WTC11 (cell line): ENCODE measurements around the gene ARHGEF19. TPM values are rescaled to one million over a fixed set of nuclear protein-coding genes. Genes with fewer than 3 reads are reported as not detected.

Experiments
- ATAC-seq: fragments of 200-7000 bp; cut with Tn5 transposase; 2 replicates; pipeline ENCODE4 v1.10.0; 2021; ENCODE audit warnings: mild to moderate bottlenecking, moderate library complexity
- CTCF ChIA-PET: fragments of 300-600 bp; sonication (Branson Sonifier 250); formaldehyde crosslinking; loops from one replicate; lab custom pipeline; 2021; ENCODE audit warnings: antibody characterized with exemption; lab: Charles Lee
- POLR2A ChIA-PET: fragments of 350-600 bp; sonication (Branson Sonifier 250); formaldehyde crosslinking; loops from one replicate; lab custom pipeline; 2021; ENCODE audit warnings: antibody characterized with exemption; lab: Charles Lee
- DNase-seq: peaks from one replicate; pipeline ENCODE4 v3.0.0; 2021; ENCODE audit warnings: low spot score
- H3K27ac Mint-ChIP-seq: 2 replicates; pipeline ENCODE4 v1.8.0; 2021; ENCODE audit warnings: mixed read lengths
- H3K27me3 Mint-ChIP-seq: 2 replicates; pipeline ENCODE4 v1.8.0; 2021; ENCODE audit warnings: low read depth, mild to moderate bottlenecking, moderate library complexity, mixed read lengths
- H3K36me3 Mint-ChIP-seq: 2 replicates; pipeline ENCODE4 v1.8.0; 2021; ENCODE audit warnings: mixed read lengths
- H3K4me1 Mint-ChIP-seq: 2 replicates; pipeline ENCODE4 v1.8.0; 2022; ENCODE audit warnings: mixed read lengths
- H3K4me3 Mint-ChIP-seq: 2 replicates; pipeline ENCODE4 v1.8.0; 2021; ENCODE audit warnings: mild to moderate bottlenecking, moderate library complexity, mixed read lengths
- H3K9me3 Mint-ChIP-seq: 2 replicates; pipeline ENCODE4 v1.8.0; 2021; ENCODE audit warnings: mixed read lengths
- CREM ChIP-seq: sonication (generic); formaldehyde crosslinking; IDR thresholded peaks from 2 replicates; pipeline ENCODE4 v1.8.1; 2022; ENCODE audit warnings: mild to moderate bottlenecking, missing genetic modification reagents, moderate library complexity
- ETV6 ChIP-seq: sonication (generic); formaldehyde crosslinking; IDR thresholded peaks from 2 replicates; pipeline ENCODE4 v1.8.1; 2022; ENCODE audit warnings: mild to moderate bottlenecking, missing genetic modification reagents
- FOXJ3 ChIP-seq: sonication (generic); formaldehyde crosslinking; IDR thresholded peaks from 2 replicates; pipeline ENCODE4 v1.9.0; 2021; ENCODE audit warnings: missing genetic modification reagents, mild to moderate bottlenecking, borderline replicate concordance
- HMGXB4 ChIP-seq: sonication (generic); formaldehyde crosslinking; IDR thresholded peaks from 2 replicates; pipeline ENCODE4 v1.8.1; 2023; ENCODE audit warnings: mild to moderate bottlenecking, moderate library complexity, missing genetic modification reagents
- KAT7 ChIP-seq: sonication (generic); formaldehyde crosslinking; IDR thresholded peaks from 2 replicates; pipeline ENCODE4 v1.8.1; 2023; ENCODE audit warnings: missing genetic modification reagents, mild to moderate bottlenecking, borderline replicate concordance
- MYBL2 ChIP-seq: sonication (generic); formaldehyde crosslinking; IDR thresholded peaks from 2 replicates; pipeline ENCODE4 v1.8.1; 2023; ENCODE audit warnings: mild to moderate bottlenecking, moderate library complexity, missing genetic modification reagents
- PREB ChIP-seq: sonication (generic); formaldehyde crosslinking; IDR thresholded peaks from 2 replicates; pipeline ENCODE4 v1.8.1; 2022; ENCODE audit warnings: mild to moderate bottlenecking, missing genetic modification reagents, moderate library complexity, borderline replicate concordance
- SOX15 ChIP-seq: fragments of 250-450 bp; sonication (Bioruptor Pico); IDR thresholded peaks from 2 replicates; pipeline ENCODE4 v1.9.0; 2021; ENCODE audit warnings: mild to moderate bottlenecking
- STAT6 ChIP-seq: sonication (generic); formaldehyde crosslinking; conservative IDR thresholded peaks from 2 replicates; pipeline ENCODE4 v1.8.1; 2023; ENCODE audit warnings: mild to moderate bottlenecking, low read depth, missing genetic modification reagents, moderate library complexity
- USF2 ChIP-seq: sonication (generic); formaldehyde crosslinking; IDR thresholded peaks from 2 replicates; pipeline ENCODE4 v1.8.1; 2023; ENCODE audit warnings: mild to moderate bottlenecking, missing genetic modification reagents, moderate library complexity
- ZNF219 ChIP-seq: sonication (generic); formaldehyde crosslinking; IDR thresholded peaks from 2 replicates; pipeline ENCODE4 v1.8.0; 2023; ENCODE audit warnings: missing genetic modification reagents, mild to moderate bottlenecking, borderline replicate concordance
- total RNA-seq: library from RNA; stranded (reverse); gene quantifications from 3 replicates; pipeline ENCODE4 v1.2.3, GENCODE V29; 2021

Gene ARHGEF19
- total RNA-seq, 1 experiment from 2014 or later, result 53.1 TPM

GRCh38 chr1:16241221-16241708 is 28.8 kb upstream of the ARHGEF19 start:
- no peak overlapping the region for H3K4me3 Mint-ChIP-seq
- no peak for DNase-seq
- peaks cover 15% of the 10 kb centered on the region for H3K4me1 Mint-ChIP-seq
- CTCF ChIA-PET, result interaction anchor here (0.5 to 0.8 kb wide), 2 partner anchors 159 to 215 kb away, joined by 3 to 4 read pairs; no protein-coding TSS in a partner anchor
- no peaks in the 10 kb centered on the region for H3K27me3 Mint-ChIP-seq
- TF ChIP-seq SOX15 (CRISPR knock-in tag) (no peak), FOXJ3 (CRISPR knock-in tag) (no peak), ETV6 (CRISPR knock-in tag) (no peak), ZNF219 (CRISPR knock-in tag) (no peak)
- peak overlapping the region; percentile 80 for H3K27ac Mint-ChIP-seq
- POLR2A ChIA-PET, result interaction anchor here (0.7 to 0.9 kb wide), 2 partner anchors 13 to 190 kb away, joined by 3 to 7 read pairs; no protein-coding TSS in a partner anchor
- H3K9me3 Mint-ChIP-seq, result no peaks in the 10 kb centered on the region
- no peaks in the 10 kb centered on the region for H3K36me3 Mint-ChIP-seq
- no peak for ATAC-seq

DNA sequence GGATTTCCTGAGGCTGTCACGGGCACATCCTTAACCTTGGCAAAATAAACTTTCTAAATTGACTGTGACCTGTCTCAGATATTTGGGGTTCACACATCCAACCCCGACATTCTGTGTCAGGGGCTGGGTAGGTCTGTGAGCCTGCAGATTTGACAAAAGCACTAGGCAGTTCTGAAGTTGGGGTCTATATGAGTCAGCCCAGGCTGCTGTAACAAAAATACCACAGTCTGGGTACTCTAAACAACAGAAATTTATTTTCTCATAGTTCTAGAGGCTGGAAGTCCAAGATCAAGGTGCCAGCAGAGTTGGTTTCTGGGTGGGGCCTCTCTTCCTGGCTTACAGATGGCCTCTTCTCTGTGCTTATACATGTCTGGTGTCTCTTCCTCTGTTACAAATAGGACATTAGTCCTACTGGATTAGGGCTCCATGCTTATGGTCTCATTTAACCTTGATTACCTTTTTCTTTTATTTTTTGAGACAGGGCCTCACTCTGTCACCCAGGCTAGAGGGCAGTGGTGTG is 27.6 kb upstream of the ARHGEF19 start:
- no peak overlapping the region for H3K4me3 Mint-ChIP-seq
- peak overlapping the region; percentile 15; the same call in 1 of the 2 replicates for H3K27ac Mint-ChIP-seq
- TF ChIP-seq MYBL2 (no peak), USF2 (CRISPR knock-in tag) (no peak), STAT6 (CRISPR knock-in tag) (no peak), PREB (CRISPR knock-in tag) (no peak)
- H3K9me3 Mint-ChIP-seq, result no peaks in the 10 kb centered on the region
- ChIA-PET POLR2A (interaction anchor here (0.6 kb wide), 1 partner anchor 676 kb away, joined by 6 read pairs; no protein-coding TSS in a partner anchor), CTCF (interaction anchor here (1.3 kb wide), 1 partner anchor 158 kb away, joined by 3 read pairs; no protein-coding TSS in a partner anchor)
- H3K4me1 Mint-ChIP-seq, result peaks cover 19% of the 10 kb centered on the region
- no peaks in the 10 kb centered on the region; the same call in 1 of the 2 replicates for H3K27me3 Mint-ChIP-seq
- no peak for ATAC-seq
- no peaks in the 10 kb centered on the region for H3K36me3 Mint-ChIP-seq
- DNase-seq, result no peak

DNA sequence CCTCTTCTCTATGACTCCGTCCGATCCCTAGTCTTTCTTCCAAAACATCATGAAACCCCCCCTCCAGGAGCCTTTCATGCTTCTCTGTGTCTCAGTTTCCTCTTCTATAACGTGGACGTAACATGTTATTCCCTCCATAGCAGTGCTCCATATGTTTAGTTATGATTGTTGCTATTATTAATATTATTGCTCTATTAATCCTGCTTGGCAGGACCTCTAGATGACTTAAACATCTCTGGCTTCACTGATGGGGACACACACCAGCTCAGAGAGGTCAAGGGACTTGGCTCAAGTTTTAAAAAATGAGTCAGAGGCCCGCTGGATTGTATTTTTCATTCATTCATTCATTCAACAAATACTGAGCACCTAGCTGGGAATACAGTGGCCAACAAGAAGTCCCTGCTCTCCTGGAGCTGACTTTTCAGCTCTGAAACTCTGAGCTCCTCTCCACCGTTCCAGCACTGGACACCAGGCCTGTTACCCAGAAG is 24.9 kb upstream of the ARHGEF19 start:
- no peaks in the 10 kb centered on the region for H3K36me3 Mint-ChIP-seq
- peak overlapping the region; percentile 80 for H3K4me3 Mint-ChIP-seq
- H3K27ac Mint-ChIP-seq, result 0 out of 2 replicates have a peak overlapping the region, but pooled peaks have one; percentile 68
- no peak for ATAC-seq
- no peaks in the 10 kb centered on the region; the same call in 1 of the 2 replicates for H3K27me3 Mint-ChIP-seq
- 0 out of 2 replicates have a peak, but pooled peaks have one; percentile 3 for TF ChIP-seq HMGXB4
- TF ChIP-seq KAT7 (CRISPR knock-in tag), result no peak
- TF ChIP-seq PREB (CRISPR knock-in tag), result no peak
- TF ChIP-seq CREM, result 0 out of 2 replicates have a peak, but pooled peaks have one; percentile 8
- TF ChIP-seq, all 79 proteins: peak for 2
- ChIA-PET POLR2A (interaction anchor here (1.0 kb wide), 1 partner anchor 20 kb away, joined by 3 read pairs; no protein-coding TSS in a partner anchor), CTCF (interaction anchor here (1.2 to 2.6 kb wide), 5 partner anchors 8 to 155 kb away, joined by 5 to 13 read pairs (median 8); no protein-coding TSS in a partner anchor)
- Mint-ChIP-seq H3K4me1 (peaks cover 15% of the 10 kb centered on the region), H3K9me3 (no peaks in the 10 kb centered on the region)
- DNase-seq, result no peak
